Stimulated activated CD4-positive, alpha-beta T cell treated with anti-CD3 and anti-CD28 coated beads, Interleukin-4, amount 100 ng/mL, for 4 hours (primary cell): ENCODE data around the gene PLCB1.

Experiments used
- DNase-seq, 2 experiments: peaks; one replicate each; pipeline ENCODE4 v3.0.0-alpha.2; 2020

The PLCB1 gene

GRCh38 chr20:8470156-8470555 is 338.1 kb downstream of the PLCB1 start:
- DNase-seq: no peak

GRCh38 chr20:8471465-8471864 is 339.4 kb downstream of the PLCB1 start:
- DNase-seq: no peak

GRCh38 chr20:8473459-8473858 is 341.4 kb downstream of the PLCB1 start:
- no peak for DNase-seq

- no peak for DNase-seq
Measured at GRCh38 chr20:8474027-8474668, 342.1 kb downstream of the PLCB1 start.

- DNase-seq: no peak
Measured at GRCh38 chr20:8476021-8476420, 344.0 kb downstream of the PLCB1 start.

- no peak for DNase-seq
Measured at GRCh38 chr20:8480597-8480996, 348.5 kb downstream of the PLCB1 start.

- no peak for DNase-seq
Measured at GRCh38 chr20:8487696-8488095, 355.6 kb downstream of the PLCB1 start.

- no peak for DNase-seq
Measured at GRCh38 chr20:8489094-8489883, 357.2 kb downstream of the PLCB1 start.

GRCh38 chr20:8490076-8490830 is 358.2 kb downstream of the PLCB1 start:
- no peak for DNase-seq

- DNase-seq: no peak
Measured at GRCh38 chr20:8492173-8492572, 360.1 kb downstream of the PLCB1 start.

GRCh38 chr20:8498571-8498970 is 366.5 kb downstream of the PLCB1 start:
- DNase-seq: no peak

- no peak for DNase-seq
Measured at GRCh38 chr20:8504030-8504429, 372.0 kb downstream of the PLCB1 start.

- no peak for DNase-seq
Measured at GRCh38 chr20:8505476-8506200, 373.6 kb downstream of the PLCB1 start.

- DNase-seq: no peak
Measured at GRCh38 chr20:8507231-8507630, 375.2 kb downstream of the PLCB1 start.

- no peak for DNase-seq
Measured at GRCh38 chr20:8509809-8510208, 377.7 kb downstream of the PLCB1 start.

GRCh38 chr20:8510808-8511207 is 378.7 kb downstream of the PLCB1 start:
- DNase-seq: no peak

GRCh38 chr20:8512003-8512402 is 379.9 kb downstream of the PLCB1 start:
- DNase-seq: no peak

GRCh38 chr20:8515810-8516435 is 383.9 kb downstream of the PLCB1 start:
- DNase-seq: no peak

GRCh38 chr20:8518878-8519277 is 386.8 kb downstream of the PLCB1 start:
- DNase-seq: no peak

- no peak for DNase-seq
Measured at GRCh38 chr20:8519887-8520286, 387.8 kb downstream of the PLCB1 start.

- DNase-seq: no peak
Measured at GRCh38 chr20:8522168-8522567, 390.1 kb downstream of the PLCB1 start.

GRCh38 chr20:8523684-8524083 is 391.6 kb downstream of the PLCB1 start:
- DNase-seq: no peak
